ENCODE data around the gene IL6ST.

The IL6ST gene

GRCh38 chr5:55888205-55888604 lies 106.6 kb downstream of the IL6ST start:
- DNase-seq, result no peak

GRCh38 chr5:55885359-55885758 lies 109.4 kb downstream of the IL6ST start:
- no peak for DNase-seq
